Measurements from ENCODE around the gene PAGE3.

PAGE3 gene, protein sequence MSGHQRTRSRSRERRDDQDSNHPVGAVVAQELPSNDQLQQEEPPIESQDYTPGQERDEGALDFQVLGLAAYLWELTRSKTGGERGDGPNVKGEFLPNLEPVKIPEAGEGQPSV

DNA sequence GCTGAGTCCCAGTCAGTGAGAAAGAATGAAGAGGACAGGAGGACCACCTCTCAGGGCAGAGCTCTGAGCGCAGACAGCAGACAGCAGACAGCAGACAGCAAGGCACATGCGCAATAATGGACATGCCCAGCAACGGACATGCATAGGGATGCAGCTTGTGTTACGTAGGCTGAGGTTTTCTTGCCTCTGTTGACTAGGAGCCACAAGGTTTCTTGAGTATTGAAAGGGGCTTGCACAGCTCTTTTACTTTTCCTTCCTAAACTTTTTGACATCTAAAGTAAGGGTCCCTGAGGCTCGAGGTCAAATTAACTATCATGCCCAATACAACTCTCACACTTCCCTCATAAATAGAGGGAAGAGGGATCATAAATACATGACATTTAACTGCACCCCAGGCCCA, at the start of gene PAGE3:
PAGE3 (minus strand) TSS at position 101 of the 400 bp plus-strand sequence. CDS start 1,013 bp downstream, outside the sequence.
- no peak for FAIRE-seq

GRCh38 chrX:55312655-55313054, 47.9 kb upstream of the PAGE3 start:
- FAIRE-seq = no peak

DNA sequence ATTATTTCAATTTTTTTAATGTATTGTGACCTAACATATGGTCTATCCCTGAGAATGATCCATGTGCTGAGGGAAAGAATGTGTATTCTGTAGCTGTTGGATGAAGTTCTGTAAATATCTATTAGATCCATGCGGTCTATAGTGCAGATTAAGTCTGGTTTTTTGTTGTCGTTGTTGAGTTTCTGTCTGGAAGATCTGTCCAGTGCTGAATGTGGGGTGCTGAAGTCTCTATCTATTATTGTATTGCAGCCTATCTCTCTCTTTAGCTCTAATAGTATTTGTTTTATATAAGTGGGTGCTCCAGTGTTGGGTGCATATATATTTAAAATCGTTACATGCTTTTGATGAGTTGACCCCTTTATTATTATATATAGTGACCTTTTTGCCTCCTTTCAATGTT, 26.2 kb upstream of the PAGE3 start:
- FAIRE-seq = no peak

- no peak for FAIRE-seq
Measured at GRCh38 chrX:55279832-55280231, 15.1 kb upstream of the PAGE3 start.

GRCh38 chrX:55260806-55261205, 3.9 kb downstream of the PAGE3 start:
- peak; percentile 18 for FAIRE-seq

- peak; percentile 80 for FAIRE-seq
Measured at GRCh38 chrX:55253528-55253927, 11.2 kb downstream of the PAGE3 start.

DNA sequence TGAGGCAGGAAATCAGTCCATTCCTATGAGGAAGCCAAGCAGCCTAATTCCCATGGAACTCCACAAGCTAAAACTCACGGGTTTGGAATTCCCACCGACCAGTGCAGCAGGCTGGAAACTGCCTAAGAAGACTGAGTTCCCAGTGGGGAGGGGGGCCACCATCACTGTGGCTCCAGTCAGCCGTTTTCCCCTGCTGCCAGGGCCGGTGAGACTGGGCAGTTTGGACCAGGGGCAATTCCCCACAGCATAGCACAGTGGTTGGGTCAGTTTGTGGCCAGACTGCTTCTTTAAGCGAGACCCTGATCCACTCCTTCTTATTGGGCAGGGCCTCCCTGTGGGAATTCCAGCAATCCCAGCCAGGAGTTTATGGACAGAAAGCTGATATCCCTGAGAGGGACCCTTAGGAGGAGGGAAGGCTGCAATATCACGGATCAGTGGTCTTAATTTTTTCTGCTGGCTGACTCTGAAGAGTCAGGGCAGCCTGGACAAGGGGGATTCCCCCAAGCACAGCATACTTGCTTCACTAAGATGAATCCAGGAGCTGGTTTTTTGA, 23.9 kb downstream of the PAGE3 start:
- no peak for FAIRE-seq

DNA sequence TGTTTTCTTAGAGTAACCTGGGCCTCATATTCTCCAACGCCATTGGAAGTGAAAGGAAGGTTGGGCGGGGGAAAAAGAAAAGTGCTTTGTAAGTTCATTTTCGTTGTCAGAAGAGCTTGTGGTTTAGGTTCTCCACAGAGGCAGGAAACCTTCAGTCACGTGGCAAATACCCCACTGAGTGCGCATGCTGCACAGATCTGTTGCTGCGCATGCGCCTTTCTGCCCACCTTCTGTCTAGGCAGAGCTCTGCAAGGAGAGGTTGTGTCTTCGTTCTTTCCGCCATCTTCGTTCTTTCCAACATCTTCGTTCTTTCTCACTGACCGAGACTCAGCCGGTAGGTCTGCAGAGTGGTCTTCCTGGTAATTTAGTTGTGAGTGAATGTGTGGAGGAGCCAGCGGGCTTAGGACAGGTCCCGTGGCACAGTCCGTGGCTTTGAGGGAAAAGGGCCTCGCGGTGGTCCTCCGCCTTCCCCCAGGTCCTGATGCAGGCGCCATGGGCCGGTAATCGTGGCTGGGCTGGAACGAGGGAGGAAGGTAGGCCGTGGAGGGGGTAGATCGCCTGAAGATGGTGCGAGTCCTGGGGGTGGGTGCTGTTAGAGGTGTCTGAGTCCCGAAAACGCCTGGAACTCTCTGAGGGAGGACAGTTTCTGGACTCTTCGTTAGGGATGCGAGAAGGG, 44.5 kb downstream of the PAGE3 start, which contains the start of gene PAGE5:
PAGE5 (plus strand) TSS at position 228 of the 676 bp plus-strand sequence. CDS start 1,037 bp downstream, outside the sequence.
- no peak for FAIRE-seq

DNA sequence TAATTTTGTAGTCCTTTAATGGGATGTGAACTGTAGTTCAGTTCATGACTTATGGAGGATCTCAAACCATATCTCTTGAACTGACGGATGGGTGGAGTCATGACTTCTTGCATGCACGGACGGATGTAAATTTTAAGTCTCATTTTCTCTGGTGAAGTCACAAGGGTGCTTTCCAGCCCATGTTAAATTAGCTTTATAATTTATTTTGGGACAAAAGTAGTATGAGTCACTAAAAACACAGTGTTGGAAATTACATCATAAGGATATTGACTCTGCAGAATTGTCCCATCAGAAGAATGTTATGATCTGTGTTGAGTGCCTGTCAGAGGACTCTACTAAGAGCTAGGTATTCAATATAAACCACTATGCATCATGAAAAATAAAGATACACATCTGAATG, 51.3 kb downstream of the PAGE3 start:
- no peak for FAIRE-seq

- peak; percentile 53 for FAIRE-seq
Measured at GRCh38 chrX:55210931-55211677, 53.6 kb downstream of the PAGE3 start.
